T-helper 22 cell (primary cell): ENCODE measurements around the gene DIRAS1.
"Not testable (repeated sequence)": the region's sequence is repeated elsewhere in the genome, so short reads cannot be mapped to it uniquely, and the experiment has no call there.

Experiments used
- DNase-seq: peaks from one replicate; pipeline ENCODE4 v3.0.0-alpha.2; 2020; ENCODE audit warnings: low read depth

Gene DIRAS1

DNA sequence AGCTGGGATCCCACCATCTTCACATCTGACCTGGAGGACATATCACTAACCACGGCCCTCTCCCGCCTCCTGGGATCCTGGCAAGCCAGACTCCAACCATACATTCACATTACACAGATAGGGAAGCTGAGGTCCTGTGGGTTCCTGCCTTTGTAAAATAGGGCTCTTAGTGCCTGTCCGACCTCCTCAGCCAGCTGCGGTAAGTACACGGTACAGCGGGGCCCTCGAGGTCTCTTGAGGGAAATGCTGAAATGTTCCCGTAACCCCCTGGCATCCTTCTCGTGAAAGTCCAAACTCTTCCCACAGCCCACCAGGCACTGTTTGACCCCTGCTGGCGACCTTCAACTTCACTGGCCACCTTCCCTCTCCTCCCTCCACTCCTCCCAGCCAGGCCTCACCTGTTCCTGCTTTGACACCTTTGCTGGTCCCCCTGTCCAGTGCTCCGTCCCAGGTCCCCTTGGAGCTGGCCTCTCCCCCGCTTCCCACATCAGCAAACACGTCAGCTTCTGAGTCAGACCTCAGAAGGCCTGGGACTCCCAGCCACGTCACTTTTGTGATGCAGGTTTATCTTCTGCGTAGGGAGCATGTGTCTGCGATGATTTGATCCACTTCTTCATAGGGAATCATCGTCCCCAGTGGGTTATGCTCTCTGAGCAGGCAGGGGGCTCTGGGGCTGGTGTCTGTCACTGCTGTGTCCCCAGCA lies 9.8 kb downstream of the DIRAS1 start:
- no peak for DNase-seq

DNA sequence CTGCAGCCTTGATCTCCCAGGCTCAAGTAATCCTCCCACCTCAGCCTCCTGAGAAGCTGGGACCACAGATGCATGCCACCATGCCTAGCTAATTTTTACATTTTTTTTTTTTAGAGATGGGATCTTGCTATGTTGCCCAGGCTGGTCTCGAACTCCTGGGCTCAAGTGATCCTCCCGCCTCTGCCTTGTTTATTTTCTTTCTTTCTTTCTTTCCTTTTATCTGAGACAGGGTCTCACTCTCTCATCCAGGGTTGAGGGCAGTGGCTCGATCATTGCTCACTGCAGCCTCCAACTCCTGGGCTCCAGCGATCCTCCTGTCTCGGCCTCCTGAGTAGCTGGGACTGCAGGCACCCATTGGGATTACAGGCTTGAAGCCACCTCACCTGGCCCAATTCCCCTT lies 14.9 kb downstream of the DIRAS1 start:
- DNase-seq = no peak

DNA sequence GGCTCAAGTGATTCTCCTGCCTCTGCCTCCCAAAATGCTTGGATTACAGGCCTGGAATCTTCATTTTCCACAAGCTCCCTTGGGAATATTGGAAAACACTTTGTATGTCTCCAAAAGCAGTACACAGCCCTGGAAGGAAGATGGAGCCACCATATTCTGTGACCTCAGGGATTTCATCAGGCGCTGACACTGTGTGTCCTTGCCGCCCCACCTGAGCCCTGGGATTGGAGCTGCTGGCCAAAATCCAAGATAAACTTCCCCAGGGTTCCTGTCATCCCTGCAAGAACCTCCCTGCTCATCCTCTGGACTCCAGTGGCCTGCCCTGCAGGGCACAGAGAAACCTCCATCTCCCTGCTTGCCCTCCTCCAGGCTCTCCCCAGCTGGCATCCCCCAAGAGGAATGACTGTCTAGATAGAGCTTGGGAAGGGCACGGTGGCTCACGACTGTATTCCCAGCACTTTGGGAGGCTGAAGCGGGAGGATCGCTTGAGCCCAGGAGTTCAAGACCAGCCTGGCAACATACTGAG lies 17.4 kb downstream of the DIRAS1 start:
- no peak for DNase-seq

DNA sequence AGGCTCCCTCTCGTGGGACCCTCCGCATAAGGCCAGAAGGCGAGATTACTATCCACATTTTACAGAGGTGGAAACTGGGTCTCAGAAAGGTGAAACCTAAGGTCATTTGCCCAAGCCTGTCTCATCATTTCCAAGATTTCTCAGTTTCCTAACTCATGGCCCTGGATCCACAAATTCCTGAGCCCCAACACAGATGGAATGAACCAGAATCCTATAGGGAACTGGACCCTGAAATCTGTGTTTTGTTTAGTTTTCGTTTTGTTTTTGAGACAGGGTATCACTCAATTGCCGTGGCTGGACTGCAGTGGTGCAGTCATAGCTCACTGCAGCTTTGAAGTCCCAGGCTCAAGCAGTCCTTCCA lies 18.1 kb downstream of the DIRAS1 start:
- DNase-seq = no peak

DNA sequence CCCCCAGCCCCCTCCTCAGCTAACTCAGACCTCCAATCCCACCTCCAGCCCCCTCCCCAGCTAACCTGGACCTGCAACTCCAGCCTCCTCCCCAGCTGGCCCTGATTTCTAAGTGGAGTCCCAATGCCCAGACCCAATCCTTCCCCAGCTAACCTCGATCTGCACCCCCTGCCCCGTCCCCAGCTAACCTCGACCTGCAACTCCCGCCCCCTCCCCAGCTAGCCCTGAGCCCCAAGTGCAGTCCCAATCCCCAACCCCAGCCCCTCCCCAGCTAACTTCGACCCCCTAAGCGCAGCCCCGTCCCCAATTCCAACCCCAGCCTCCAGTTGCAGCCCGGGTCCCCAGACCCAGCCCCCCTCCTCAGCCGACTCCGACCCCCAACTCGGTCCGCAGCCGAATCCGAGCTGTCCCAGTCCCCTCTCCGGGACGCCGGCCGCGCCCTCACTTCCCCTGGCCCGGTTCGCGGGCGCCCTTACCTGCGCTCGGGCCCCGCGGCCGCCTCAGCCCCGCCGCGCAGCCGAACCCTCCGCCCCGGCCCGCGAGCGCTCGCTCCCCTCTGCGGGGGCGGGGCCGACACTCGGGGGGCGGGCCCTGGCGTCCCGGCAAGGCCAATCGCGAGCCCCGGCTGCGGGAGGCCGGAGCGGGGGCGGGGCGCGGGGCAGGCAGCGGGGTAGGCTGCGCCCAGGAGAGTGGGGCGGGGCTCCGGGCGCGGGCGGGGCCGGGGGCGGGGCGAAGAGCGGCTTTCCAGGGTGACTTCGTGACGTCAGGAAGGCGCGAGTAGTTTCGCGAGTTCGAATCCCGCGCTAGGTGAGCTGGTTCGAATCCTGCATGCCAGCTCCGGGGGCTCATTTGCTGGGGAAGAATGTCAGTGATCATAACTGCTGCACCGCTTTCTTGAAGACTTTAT lies 18.7 kb downstream of the DIRAS1 start, which contains the start of gene GNG7:
Gene GNG7 (minus strand): TSS at position 525 of the 907 bp plus-strand sequence. CDS start 182,006 bp downstream, outside the sequence.
- DNase-seq = peak; percentile 85

DNA sequence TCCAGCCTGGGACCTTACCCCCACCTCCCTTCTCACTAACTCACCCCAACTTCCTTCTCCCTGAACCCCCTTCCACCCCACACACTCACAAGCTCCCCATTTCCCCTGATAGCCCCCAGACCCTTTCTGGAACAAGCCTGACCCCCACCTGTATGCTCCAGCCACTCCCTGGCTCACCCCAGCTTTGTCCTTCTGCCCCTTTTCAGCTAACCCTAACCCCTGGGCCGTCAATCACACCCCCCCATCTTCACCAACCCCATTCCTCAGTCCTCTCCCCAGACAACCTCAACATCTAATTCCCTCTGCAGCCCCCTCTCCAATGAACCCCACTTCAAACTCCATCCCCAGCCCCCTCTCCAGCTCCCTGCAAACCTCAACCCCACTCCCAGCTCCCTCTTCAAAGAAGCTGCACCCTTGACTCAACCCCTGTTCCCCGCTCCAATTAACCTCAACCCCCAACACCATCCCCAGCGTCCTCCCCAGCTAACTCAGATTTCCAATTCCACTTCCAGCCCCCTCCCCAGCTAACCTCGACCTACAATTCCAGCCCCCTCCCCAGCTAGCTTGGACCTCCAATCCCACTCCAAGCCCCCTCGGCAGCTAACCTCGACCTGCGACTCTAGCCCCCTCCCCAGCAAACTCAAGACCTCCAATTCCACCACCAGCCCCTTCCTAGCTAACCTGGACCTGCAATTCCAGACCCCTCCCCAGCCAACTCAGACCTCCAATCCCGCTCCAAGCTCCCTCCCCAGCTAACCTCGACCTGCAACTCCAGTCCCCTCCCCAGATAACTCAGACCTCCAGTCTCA lies 19.6 kb downstream of the DIRAS1 start:
- no peak for DNase-seq

DNA sequence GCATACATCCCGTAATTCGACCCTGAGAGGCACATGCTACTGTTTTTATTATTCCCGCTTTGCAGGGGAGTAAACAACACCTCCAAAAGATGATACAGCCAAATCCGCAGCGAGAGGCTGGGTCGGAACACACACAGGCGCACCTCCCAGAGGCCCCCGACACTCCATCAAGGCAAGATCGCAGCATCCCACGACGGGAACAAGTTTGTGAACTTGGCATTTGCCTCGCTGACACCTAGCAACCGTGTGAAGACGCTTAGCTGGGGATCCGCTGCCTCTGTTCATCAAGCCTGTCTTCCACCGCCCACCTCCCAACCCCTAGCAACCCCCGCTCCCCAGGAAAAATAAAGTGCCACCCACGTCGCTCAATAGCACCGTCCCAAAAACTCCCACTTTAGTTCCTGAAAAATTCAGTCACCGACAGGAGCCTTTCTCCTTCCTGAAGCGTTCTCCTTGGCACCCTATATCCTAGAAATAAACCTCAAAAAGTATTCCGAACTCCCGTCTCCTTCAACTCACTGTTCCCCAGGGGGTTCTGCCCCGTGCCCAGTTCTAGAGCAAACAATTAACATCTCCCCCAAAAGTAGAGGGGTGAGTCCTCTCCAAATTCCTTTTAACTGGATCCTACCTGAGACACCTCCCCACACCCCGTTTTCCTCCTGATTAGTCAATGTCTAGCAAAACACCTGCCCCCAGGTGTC lies 20.4 kb downstream of the DIRAS1 start:
- no peak for DNase-seq

DNA sequence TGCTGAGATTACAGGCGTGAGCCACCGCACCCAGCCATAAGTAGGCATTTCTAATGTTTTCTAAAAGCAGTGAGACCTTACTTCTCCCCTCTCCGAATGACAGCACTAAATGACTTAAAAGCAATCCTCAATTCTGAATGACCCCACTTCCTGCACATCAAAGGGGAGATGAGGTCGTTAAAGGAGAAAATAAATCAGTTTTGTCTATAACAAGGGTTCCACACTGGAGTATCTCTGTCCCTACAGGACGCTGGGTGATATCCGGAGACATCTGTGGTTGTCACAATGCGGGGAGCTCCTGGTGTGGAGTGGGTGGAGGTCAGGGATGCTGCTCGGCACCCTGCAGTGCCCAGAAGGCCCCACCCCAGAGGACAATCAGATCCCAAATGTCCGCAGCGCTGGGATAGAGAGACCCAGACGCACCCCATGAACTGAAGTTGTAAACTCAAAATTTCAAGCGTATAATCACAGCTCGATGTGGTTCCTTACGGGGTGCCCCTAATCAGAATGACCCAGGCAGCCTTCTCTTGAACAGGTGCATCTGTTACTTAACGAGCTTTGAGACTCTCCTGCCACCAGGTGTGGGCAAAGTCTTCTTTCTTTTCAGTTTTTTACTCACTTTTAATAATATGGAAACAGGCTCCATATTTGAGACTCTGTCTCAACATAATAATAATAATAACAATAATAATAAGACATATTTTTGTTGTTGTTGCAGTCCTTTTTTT lies 21.6 kb downstream of the DIRAS1 start:
- no peak for DNase-seq

DNA sequence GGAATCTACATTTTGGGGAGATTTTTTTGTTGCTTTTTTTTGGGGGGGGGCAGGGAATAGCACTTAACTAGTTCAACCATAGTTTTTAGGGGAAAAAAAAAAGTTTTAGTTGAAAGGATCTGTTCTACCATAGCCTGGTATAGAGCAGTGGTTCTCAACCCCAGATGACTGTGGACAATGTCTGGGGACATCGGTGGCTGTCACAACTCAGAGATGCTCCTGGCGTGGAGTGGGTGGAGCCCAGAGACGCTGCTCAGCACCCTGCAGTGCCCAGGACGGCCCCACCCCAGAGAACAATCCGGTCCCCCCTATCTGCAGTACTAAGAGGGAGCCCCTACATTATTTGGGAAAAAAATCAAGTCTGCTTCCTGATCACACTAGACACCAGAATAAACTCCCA lies 27.0 kb downstream of the DIRAS1 start:
- DNase-seq = no peak

DNA sequence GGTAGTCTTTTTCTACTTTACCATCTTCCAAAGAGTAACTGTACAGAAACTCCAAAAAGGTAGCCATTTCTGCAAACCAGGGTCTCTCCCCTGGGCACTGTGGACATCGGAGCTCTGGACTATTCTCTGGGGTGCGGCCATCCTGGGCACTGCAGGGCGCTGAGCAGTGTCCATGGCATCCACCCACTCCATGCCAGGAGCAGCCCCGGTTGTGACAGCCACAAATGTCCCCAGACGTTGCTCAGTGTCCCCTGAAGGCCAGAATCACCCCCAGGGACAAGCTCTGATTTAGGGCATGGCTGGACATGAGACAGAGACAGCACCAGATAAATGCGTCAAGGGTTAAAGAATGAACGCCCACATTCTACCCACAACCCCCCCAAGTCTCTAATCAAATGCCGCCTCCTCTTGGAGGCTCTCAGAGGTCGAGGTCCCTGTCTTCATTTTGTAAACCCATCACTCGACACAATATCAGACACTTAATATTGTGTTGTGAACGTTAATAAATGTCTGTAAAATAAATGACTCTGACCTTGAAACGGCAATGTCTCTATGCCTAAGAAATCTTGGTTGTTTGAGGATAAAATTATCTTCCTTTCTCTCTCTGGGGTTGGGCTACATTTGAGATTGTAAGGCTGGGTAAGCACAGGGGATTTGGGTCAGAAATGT lies 27.5 kb downstream of the DIRAS1 start:
- DNase-seq = no peak

DNA sequence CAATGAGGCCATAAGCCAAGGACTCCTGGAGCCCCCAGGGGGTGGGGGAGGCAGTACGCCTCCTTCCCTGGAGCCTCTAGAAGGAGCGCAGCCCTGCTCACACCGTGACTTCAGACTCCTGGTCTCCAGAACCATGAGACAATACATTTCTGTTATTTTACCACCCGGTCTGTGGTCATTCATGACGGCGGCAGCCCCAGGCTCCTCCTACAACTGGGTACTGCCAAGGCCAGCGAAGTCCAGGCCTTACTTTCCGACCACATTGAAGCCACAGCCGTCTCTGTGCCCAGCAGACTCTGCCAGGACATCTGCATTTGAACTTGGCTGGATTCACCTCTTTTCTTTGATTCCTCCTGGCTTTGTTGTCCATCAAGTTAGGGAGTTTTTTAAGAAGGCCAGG lies 29.2 kb downstream of the DIRAS1 start:
- no peak for DNase-seq

DNA sequence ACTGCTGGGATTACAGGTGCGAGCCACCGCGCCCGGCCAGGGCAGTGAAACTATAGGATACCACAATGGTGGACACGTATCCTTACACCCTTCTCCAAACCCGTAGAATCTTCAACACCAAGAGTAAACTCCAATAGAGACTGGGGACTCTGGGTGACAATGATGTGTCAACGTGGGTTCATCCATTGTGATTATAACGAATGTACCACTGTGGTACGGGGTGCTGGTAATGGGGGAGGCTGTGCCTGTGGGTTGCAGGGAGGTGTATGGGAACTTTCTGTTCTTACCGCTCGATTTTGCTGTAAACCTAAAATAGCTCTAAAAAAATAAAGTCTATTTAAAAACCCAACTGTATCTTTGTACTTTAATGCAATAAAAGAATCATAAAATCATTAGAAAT lies 30.3 kb downstream of the DIRAS1 start:
- DNase-seq = no peak

DNA sequence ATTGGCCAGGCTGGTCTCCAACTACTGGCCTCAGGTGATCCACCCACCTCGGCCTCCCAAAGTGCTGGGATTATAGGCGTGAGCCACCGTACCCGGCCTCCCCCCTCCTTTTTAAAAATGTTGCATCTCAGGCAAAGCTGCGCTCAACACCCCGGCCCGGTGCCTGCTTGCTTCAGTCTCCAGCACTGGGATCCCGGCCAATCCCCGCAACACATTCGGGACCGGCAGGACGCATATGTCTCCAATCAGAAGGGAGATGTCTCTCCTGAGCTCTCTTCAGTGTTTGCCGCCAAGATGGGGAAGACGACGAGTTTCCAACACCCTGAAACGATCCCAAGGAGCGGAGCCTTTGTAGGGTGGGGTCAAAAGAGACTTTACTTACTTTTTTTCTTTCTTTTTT lies 34.8 kb downstream of the DIRAS1 start:
- no peak for DNase-seq

DNA sequence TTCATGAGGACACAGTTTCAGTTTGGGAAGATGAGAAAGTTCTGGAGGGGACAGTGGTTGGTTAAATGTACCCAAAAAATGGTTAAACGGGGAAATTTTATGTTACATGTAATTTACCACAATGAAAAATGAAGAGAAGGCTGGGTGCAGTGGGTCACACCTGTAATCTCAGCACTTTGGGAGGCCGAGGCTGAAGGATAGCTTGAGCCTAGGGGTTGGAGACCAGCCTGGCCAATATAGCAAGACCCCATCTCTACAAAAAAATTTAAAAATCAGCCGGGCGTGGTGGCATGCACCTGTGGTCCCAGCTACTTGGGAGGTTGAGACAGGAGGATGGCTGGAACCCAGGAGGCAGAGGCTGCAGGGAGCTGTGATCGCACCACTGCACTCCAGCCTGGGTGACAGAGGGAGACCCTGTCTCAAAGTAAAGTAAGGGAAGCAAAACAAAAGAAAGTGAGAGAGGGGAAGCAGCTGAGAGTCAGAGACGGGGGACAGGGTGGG lies 35.9 kb downstream of the DIRAS1 start:
- no peak for DNase-seq

DNA sequence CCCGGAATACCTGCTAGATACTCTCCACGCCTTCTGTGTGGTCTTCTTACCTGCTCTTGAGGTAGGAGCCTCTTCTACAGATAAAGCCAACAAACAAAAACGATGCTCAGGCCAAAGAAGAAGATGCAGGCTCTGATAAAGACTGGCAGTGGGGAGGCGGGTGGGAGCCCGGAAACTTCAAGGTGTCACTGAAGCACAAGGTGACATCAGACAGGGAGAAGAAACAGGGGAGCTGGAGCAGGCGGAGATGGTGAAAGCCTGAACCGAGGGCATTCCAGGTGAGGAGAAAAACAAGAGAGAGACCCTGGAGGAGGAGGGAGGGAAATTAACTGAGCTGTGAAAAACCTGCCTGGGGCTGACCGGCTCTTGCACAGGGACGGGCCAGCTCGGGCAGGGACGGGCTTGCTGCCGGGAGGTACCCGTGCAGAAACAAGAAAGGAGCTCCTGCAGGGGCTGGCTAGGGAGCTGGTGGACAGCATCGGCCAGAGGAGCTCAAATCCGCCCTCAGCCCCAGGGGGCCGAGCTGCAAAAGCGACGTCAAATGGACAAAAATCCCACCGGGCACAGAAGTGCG lies 37.7 kb downstream of the DIRAS1 start:
- DNase-seq = no peak

DNA sequence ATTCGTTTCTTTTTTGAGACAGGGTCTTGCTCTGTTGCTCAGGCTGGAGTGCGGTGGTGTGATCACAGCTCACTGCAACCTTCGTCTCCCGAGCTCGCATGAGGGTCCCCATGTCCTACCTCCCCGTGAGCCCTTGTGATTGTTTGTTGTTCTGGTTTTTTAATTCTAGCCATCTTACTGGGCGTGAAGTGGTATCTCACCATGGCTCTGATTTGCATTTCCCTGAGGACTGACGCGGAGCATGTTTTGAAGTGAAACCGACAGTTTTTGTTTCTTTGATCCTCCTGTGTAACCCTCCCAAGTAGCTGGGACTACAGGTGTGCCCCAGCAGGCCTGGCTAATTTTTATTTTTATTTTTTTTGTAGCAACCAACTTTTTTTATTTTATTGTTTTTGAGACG lies 40.4 kb downstream of the DIRAS1 start:
- no peak for DNase-seq

DNA sequence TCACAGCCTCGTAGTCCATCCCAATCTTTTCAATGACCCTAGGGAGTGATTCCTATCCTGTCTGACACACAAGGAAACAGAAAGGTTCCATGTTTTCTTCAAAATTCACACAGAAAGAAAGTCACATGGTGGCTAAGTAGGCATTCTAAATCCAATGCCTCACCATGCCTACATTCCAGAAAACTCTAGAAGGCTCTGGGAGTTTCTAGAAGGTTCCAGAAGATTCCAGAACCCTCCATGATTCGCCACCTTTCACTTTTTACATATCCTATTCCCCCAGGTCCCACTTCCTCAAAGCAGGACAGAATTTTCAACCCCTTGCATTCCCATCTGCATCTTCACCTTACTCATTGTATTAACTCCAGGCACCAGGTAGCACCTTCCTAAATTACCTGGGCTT lies 41.7 kb downstream of the DIRAS1 start:
- DNase-seq = no peak

DNA sequence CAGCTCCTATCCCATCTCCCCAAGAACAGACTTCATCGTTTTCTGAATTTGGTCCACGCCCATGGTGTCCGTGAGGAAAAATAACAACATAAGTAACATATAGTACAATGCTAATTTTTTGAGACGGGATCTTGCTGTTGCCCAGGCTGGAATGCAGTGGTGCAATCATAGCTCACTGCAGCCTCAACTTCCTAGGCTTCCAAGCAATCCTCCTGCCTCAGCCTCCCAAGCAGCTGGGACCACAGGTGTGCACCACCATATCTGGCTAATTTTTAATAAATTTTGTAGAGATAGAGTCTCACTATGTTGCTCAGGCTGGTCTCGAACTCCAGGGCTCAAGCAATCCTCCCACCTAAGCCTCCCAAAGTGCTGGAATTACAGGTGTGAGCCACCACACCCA lies 42.2 kb downstream of the DIRAS1 start:
- not testable (repeated sequence) for DNase-seq

DNA sequence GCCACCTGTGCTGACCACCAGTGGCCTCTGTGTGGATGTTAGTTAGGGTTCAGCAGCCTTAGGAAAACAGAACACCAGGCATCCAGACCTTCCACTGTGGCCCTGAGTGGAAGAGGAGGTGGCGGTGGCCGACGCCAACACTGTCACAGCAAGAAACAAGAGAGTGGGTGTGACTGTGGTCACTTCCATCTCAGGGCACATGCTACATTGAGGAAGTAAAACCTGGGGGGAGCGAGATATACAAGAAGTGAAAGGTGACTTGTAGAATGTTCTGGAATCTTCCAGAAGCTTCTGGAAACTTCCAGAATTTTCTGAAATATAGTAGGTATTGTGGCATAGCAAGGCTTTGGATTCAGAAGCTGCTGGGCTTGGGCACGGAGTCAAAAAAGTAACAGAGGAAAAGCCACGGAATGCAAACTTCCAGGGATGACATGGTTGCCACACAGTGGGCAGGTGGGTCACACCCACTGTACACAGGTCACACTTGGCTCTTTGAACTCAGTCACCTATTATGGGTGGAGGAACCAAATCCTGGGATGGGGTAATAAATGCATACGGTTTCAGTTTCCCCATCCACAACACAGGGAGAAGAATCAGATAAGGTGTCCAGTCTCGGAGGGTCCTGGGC lies 43.0 kb downstream of the DIRAS1 start:
- no peak for DNase-seq
